ENCODE measurements around the gene COBLL1. TPM values are rescaled to one million over a fixed set of nuclear protein-coding genes. Genes with fewer than 3 reads are reported as not detected.

COBLL1 gene
- total RNA-seq, 1 experiment from 2014 or later: 3.6 TPM

DNA sequence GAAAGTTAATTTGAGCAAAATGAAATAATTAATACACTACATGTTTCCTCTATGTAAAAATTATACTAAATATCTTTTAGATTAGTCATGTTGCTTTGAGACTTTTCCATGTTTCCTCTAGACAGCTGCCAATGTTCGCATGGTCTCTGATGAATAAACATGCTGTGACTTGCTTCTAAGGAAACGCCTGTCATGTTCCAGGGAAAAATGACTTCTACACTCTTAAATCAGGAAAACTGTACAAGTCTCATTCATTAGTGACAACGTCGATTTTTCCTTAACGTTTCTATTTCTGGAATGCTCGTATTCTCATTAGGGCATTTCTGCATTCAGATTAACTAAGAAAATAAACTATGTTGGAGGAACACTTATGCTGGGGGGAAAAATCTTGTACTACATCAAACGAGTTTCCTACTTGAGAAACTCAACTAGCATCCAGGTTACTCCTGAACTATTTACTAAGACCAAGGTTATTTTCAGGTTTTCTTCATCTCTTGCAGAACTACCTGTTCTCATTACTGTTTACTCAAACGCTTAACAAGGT lies 1.6 kb downstream of the COBLL1 start:
- Histone ChIP-seq H3K4me1 (ENCODE audit: insufficient read depth, low read length) (peaks cover 28% of the 10 kb centered on the region), H4K20me1 (ENCODE audit: low read length) (no peaks in the 10 kb centered on the region), H3K4me2 (ENCODE audit: low read length) (peak overlapping the region; percentile 85), H3K36me3 (ENCODE audit: low read depth, low read length) (no peaks in the 10 kb centered on the region), H3K27me3 (ENCODE audit: low read length) (no peaks in the 10 kb centered on the region), H3F3A (ENCODE audit: low read length, unreplicated experiment) (no peaks in the 10 kb centered on the region), H3K27ac (ENCODE audit: low read length) (no peak overlapping the region), H2AFZ (ENCODE audit: low read length) (peak overlapping the region; percentile 95), H3K9me3 (ENCODE audit: low read length) (no peaks in the 10 kb centered on the region), H3K9ac (ENCODE audit: low read length) (no peak overlapping the region), H3K4me3 (ENCODE audit: low read length) (peak overlapping the region; percentile 90), H3K79me2 (ENCODE audit: low read length) (0 out of 2 replicates have a peak, but pooled peaks cover 7% of the 10 kb centered on the region), H3K9me2 (replicated peaks; ENCODE audit: low read length) (no peaks in the 10 kb centered on the region)
- TF ChIP-seq EZH2 (IDR thresholded peaks at IDR 0.05; ENCODE audit: low read length, unreplicated experiment): no peak
- intact Hi-C loops (cut with micrococcal nuclease): no loop called here
- DNase-seq: peak; percentile 66
- CTCF ChIA-PET: no interaction called here
- ATAC-seq: no peak
- POLR2A ChIA-PET (ENCODE audit: unreplicated experiment): no interaction called here
- BruUV-seq (replicated peaks): no TSS peak

DNA sequence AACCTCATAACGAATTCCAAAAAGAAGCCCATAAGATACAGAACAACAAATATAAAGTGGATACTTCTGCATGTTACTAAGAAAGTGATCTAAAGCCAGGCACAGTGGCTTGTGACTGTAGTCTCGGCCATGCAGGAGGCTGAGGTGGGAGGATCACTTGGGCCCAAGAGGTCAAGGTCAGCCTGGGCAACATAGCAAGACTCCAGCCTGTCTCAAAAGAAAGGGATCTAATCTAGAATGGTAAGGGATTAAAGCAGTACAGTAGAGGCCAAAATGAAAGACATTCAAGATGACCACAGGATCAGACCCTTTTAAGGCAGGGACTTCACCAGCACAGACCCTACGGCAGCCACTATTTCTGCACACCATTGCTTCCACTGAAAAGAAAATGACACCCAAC lies 3.8 kb downstream of the COBLL1 start:
- Histone ChIP-seq H3K4me3 (ENCODE audit: low read length) (no peak overlapping the region), H3K9me3 (ENCODE audit: low read length) (no peaks in the 10 kb centered on the region), H3K27ac (ENCODE audit: low read length) (no peak overlapping the region), H3K4me2 (ENCODE audit: low read length) (no peak overlapping the region), H3K9me2 (replicated peaks; ENCODE audit: low read length) (no peaks in the 10 kb centered on the region), H4K20me1 (ENCODE audit: low read length) (no peaks in the 10 kb centered on the region), H2AFZ (ENCODE audit: low read length) (no peak overlapping the region), H3K79me2 (ENCODE audit: low read length) (0 out of 2 replicates have a peak, but pooled peaks cover 11% of the 10 kb centered on the region), H3K36me3 (ENCODE audit: low read depth, low read length) (no peaks in the 10 kb centered on the region), H3K9ac (ENCODE audit: low read length) (no peak overlapping the region), H3K4me1 (ENCODE audit: insufficient read depth, low read length) (peaks cover 17% of the 10 kb centered on the region), H3F3A (ENCODE audit: low read length, unreplicated experiment) (no peaks in the 10 kb centered on the region), H3K27me3 (ENCODE audit: low read length) (no peaks in the 10 kb centered on the region)
- no TSS peak for BruUV-seq (replicated peaks)
- DNase-seq (no peak), ATAC-seq (no peak)
- POLR2A ChIA-PET (ENCODE audit: unreplicated experiment): no interaction called here
- intact Hi-C loops (cut with micrococcal nuclease): no loop called here
- CTCF ChIA-PET: no interaction called here
- TF ChIP-seq, protein P1, sequence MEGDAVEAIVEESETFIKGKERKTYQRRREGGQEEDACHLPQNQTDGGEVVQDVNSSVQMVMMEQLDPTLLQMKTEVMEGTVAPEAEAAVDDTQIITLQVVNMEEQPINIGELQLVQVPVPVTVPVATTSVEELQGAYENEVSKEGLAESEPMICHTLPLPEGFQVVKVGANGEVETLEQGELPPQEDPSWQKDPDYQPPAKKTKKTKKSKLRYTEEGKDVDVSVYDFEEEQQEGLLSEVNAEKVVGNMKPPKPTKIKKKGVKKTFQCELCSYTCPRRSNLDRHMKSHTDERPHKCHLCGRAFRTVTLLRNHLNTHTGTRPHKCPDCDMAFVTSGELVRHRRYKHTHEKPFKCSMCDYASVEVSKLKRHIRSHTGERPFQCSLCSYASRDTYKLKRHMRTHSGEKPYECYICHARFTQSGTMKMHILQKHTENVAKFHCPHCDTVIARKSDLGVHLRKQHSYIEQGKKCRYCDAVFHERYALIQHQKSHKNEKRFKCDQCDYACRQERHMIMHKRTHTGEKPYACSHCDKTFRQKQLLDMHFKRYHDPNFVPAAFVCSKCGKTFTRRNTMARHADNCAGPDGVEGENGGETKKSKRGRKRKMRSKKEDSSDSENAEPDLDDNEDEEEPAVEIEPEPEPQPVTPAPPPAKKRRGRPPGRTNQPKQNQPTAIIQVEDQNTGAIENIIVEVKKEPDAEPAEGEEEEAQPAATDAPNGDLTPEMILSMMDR (conservative IDR thresholded peaks at IDR 0.05; ENCODE audit: low read depth, low read length): no peak

DNA sequence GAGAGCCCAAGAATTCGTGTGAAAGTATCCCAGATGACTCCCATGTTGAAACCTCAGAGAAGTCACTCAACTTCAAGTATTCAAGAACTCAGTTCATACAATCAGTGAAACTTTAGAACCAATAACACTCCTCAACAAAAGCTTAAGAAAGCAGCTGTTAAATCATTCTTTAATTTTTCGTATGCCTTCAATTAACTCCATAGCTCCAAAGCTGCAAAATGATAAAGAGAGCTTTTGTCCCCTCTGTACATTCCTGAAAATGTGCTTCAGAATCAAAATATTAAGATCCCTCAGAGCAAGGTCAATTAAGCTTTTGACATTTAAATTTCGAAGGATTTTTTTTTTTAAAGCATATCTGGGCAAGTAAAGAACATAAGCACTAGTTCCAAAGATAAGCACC lies 4.7 kb downstream of the COBLL1 start:
- Histone ChIP-seq H3K79me2 (ENCODE audit: low read length) (0 out of 2 replicates have a peak, but pooled peaks cover 11% of the 10 kb centered on the region), H2AFZ (ENCODE audit: low read length) (no peak overlapping the region), H3K9ac (ENCODE audit: low read length) (no peak overlapping the region), H4K20me1 (ENCODE audit: low read length) (no peaks in the 10 kb centered on the region), H3F3A (ENCODE audit: low read length, unreplicated experiment) (no peaks in the 10 kb centered on the region), H3K27ac (ENCODE audit: low read length) (no peak overlapping the region), H3K4me1 (ENCODE audit: insufficient read depth, low read length) (peaks cover 12% of the 10 kb centered on the region), H3K4me3 (ENCODE audit: low read length) (no peak overlapping the region), H3K36me3 (ENCODE audit: low read depth, low read length) (no peaks in the 10 kb centered on the region), H3K4me2 (ENCODE audit: low read length) (no peak overlapping the region), H3K9me3 (ENCODE audit: low read length) (no peaks in the 10 kb centered on the region), H3K27me3 (ENCODE audit: low read length) (no peaks in the 10 kb centered on the region), H3K9me2 (replicated peaks; ENCODE audit: low read length) (no peaks in the 10 kb centered on the region)
- intact Hi-C loops (cut with micrococcal nuclease): no loop called here
- ATAC-seq (no peak), DNase-seq (no peak)
- BruUV-seq (replicated peaks): no TSS peak
- TF ChIP-seq EZH2phosphoT487 (IDR thresholded peaks at IDR 0.05; ENCODE audit: borderline replicate concordance, low read length) (no peak), EZH2 (IDR thresholded peaks at IDR 0.05; ENCODE audit: low read length, unreplicated experiment) (no peak)
- TF ChIP-seq, protein P1 (conservative IDR thresholded peaks at IDR 0.05; ENCODE audit: low read depth, low read length): no peak
- CTCF ChIA-PET: no interaction called here
- POLR2A ChIA-PET (ENCODE audit: unreplicated experiment): no interaction called here

Data from PC-3 (cell line).